ENCODE data around the gene AFDN.

AFDN gene

GRCh38 chr6:167877994-167878779 lies 51.5 kb downstream of the AFDN start:
- no peak for DNase-seq

DNA sequence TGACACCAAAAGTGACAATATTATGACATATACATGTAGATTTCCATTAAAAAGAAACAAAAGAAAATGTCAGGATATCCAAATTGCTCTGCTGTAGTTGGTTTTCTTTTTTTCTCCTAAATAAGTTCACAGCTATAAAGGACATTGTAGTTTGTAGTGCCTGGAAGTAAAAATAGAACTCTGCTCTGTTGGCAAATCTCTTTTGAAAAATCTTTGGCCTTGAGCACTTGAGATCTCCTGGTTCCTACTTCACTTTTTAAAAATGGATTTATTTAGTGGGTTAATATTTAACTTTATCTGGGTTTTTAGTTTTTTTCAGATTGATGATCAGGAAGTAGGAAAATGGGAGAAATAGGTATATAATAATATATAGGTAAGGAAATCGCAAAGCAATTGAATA lies 52.9 kb downstream of the AFDN start:
- no peak for DNase-seq

GRCh38 chr6:167881327-167881726 lies 54.6 kb downstream of the AFDN start:
- no peak for DNase-seq

- DNase-seq, result no peak
Observed at GRCh38 chr6:167882244-167882643, 55.5 kb downstream of the AFDN start.

- DNase-seq, result no peak
Observed at GRCh38 chr6:167888098-167888497, 61.4 kb downstream of the AFDN start.

DNA sequence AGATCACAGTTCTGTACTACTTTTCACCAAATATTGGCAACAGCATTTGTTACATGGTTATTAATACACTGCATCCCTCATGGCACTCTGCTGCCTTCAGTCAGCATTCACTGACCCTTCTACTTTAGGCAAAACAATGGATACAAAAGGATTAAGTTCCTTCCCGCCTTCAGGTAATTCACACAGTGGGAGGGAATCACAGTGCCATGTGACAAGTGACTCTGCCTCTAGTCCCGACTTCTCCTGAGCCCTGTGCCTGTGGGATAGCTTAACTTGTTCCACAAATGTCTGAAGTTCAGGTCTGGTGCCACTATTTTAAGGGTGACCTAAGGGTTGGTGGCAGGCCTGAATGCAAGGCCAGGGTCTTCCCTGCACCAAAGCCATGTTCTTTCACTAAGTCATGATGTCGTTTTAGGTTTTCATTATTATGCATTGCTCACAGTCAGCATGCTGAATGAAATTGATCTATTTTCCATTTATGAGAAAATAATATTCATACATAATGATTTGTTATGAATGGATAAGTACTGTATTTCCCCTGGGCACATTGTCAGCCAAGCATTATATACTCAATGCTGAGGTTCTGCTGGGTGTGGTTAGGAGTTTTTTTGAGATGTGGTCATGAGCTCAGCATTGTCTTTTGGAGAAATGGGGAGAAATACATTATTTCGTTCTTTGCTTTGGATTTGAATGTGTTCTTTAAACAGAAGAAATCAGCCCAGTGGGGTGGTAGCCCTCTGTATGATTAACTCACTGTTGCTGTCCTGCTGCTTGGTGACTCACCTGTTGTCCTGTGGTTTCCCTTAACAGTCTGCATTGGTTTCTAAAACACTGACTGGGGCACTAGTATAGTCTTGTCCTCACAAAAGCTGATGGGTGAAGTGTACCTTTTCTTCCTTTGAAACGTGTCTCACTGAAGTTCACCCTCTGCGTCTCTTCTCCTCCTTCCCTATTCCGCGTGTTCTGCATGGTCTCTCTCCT lies 66.4 kb downstream of the AFDN start:
- no peak for DNase-seq

GRCh38 chr6:167894965-167895364 lies 68.3 kb downstream of the AFDN start:
- DNase-seq, result no peak

GRCh38 chr6:167896648-167897047 lies 69.9 kb downstream of the AFDN start:
- no peak for DNase-seq

GRCh38 chr6:167898673-167899311 lies 72.1 kb downstream of the AFDN start:
- DNase-seq, result no peak

GRCh38 chr6:167904791-167905190 lies 78.1 kb downstream of the AFDN start:
- no peak for DNase-seq

DNA sequence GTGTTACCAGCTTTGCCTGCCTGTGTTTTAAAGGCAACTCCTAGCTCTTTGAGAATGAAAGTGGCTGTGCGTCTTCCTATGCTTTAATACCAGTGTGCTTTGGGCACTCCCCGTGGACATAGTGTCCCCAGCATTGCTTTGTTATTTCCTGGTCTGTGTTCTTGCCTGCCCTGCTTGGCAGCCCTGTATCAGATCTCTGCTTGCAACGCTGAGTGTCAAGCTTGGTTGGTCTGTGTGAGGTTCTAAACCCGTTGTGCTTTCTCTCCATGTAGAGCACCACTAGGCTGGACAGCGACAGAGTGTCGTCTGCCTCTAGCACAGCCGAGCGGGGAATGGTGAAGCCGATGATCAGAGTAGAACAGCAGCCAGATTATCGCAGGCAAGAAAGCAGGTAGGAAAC lies 80.2 kb downstream of the AFDN start:
- DNase-seq, result no peak

GRCh38 chr6:167907837-167908681 lies 81.3 kb downstream of the AFDN start:
- DNase-seq, result no peak

DNA sequence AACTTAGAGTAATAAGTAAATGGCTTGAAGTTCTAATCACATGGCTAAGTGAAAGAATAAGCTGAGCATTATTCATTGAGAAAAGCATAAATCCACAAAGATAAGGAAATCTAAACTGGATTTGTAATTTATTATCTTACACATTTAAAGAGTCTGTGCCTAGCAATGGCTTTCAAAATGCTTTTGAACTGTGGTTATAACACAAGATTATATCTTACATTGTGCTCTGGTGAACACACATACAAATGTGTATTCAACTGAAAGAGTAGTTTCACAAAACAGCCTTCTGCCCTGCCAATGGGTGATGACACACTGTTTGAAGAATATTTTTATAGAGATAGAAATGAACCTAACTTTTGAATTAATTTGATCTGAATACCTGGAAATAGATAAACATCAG lies 83.3 kb downstream of the AFDN start:
- no peak for DNase-seq

DNA sequence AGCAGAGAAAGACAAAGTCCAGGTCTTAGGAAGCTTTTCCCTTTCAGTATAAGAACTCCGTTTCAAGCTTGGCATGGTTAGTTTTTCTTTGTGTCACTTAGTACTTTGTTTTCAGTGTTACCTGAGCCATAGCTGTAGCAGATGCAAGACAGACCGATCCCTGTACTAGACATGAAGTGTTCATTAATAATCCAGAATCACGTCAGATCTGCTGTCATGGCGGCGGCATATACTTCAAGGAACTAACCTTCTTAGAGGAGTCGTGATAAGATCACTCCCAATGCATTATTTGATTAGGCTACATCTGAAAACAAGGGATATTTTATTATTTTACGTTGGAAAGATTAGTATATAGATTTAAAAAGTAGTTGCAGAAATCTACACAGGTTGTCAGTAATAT lies 83.9 kb downstream of the AFDN start:
- DNase-seq, result no peak

DNA sequence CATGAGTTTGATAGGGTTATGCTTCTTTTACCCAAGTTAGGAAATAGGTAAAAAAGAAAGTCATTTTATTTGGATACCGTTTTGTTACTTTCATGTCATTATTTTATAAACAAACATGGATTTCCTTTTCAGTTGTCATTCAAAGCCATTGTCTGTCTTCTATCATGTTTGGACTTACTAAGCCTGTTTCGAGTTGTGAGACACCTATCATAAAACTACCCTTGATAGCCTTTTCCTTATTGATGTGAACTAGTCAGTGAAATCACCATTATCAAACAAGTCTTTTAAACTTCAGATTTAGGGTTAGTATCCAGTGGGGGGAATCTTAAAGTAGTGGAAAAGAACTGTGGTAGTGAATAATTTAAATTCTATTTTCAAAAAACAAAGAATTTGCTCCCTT lies 85.8 kb downstream of the AFDN start:
- DNase-seq, result no peak

GRCh38 chr6:167913699-167914098 lies 87.0 kb downstream of the AFDN start:
- DNase-seq, result no peak

DNA sequence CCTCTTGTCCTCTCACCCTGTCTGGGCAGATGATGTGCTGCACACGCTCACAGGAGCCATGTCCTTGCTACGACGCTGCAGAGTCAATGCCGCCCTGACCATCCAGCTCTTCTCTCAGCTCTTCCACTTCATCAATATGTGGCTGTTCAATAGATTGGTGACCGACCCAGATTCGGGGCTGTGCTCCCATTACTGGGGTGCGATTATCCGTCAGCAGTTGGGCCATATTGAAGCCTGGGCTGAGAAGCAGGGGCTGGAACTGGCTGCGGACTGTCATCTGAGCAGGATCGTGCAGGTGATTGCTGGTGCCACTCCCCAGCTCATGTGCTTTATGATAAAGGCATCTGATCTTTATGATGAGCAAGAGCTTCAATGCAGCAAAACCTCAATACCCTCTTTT lies 88.4 kb downstream of the AFDN start:
- DNase-seq, result no peak

GRCh38 chr6:167917551-167918154 lies 90.9 kb downstream of the AFDN start:
- no peak for DNase-seq

- no peak for DNase-seq
Observed at GRCh38 chr6:167918548-167919278, 92.0 kb downstream of the AFDN start.

DNA sequence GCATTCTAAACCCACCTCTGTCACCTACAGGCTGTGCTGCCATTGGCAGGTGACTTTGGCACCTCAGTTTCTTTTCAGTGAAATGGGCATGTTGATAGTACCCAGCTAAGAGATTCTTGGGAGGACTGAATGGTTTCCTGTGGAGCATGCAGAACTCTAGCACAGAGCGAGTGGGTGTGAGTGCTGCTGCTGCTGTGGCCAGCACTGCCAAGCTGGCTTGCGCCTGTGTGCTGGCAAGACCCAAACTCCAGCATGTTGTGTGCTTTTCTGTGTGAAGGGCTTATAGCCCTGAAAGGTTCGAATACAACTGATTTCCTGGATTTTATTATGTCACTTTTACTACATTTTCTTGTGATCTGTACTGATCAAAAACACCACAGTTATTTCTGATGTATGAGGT lies 92.6 kb downstream of the AFDN start:
- DNase-seq, result no peak

DNA sequence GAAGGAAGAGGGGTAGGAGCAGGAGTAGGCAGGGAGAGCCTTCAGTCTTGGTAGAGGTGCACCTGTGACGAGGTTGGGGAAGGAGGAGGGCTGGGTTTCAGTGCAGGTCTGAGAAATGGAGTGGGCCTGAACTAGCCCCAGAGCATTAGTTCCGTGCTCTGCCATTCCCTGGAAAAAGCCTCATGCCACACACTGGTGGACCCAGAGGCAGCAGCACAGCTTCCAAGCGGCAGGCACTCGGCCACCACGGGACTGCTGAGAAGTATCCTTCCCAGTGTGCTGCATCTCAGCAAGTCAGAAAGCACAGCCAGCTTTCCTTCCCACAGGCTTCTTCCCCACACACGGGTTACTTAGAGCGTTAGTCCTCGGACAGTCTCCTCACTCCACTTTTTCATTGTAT lies 93.5 kb downstream of the AFDN start:
- DNase-seq, result no peak

Data from right kidney (tissue), 1 donor.